Mucosa of gallbladder (tissue), 1 donor: ENCODE data around the gene LIMS2. TPM values are rescaled to one million over a fixed set of nuclear protein-coding genes. Genes with fewer than 3 reads are reported as not detected.

Source experiments
- DNase-seq: peaks from one replicate; pipeline ENCODE4 v3.0.0-alpha.2; 2020; ENCODE audit warnings: low spot score
- total RNA-seq: library from RNA; stranded (reverse); gene quantifications from one replicate; pipeline ENCODE4 v1.2.1, GENCODE V29; 2021
- donor health status: DM: no; HTN: no; CAD: no.

LIMS2 gene
- total RNA-seq, 1 donor from 2014 or later: 104 TPM

GRCh38 chr2:127605691-127606263 lies 69.6 kb downstream of the LIMS2 start:
- DNase-seq: no peak

GRCh38 chr2:127604986-127605385 lies 70.3 kb downstream of the LIMS2 start:
- DNase-seq: no peak

DNA sequence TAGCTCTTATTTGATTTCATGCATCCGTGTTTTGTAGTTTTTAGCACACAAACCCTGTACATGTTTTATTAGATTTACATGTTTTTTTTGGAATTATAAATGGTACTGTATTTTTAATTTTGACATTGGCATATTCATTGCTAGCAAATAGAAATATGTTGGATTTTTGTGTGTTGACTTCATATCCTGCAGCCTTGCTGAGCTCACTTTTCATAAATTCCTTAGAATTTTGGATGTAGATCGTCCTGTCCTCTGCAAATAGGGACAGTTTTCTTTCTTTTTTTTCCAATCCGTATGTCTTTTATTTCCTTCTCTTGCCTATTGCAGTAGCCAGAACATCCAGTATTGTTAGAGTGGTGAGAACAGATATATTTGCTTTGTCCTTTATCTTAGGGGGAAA lies 76.1 kb downstream of the LIMS2 start:
- no peak for DNase-seq

DNA sequence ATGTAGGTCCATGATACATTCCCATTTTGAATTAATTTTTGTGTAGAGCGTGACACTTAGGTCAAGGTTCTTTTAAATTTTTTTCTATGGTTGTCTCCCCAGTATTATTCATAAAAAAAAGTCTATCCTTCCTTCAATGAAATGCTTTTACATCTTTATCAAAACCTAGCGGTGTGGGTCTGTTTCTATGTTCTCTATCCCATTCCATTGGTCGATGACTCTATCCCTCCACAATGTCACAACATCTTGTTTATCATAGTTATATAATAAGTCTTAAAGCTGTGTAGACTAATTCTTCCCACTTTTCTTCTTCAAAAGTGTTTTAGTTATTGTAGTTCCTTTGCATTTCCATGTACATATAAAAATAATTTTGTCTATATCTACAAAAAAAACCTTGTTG lies 76.6 kb downstream of the LIMS2 start:
- no peak for DNase-seq

- DNase-seq: no peak
Observed at GRCh38 chr2:127597984-127598380, 77.3 kb downstream of the LIMS2 start.

DNA sequence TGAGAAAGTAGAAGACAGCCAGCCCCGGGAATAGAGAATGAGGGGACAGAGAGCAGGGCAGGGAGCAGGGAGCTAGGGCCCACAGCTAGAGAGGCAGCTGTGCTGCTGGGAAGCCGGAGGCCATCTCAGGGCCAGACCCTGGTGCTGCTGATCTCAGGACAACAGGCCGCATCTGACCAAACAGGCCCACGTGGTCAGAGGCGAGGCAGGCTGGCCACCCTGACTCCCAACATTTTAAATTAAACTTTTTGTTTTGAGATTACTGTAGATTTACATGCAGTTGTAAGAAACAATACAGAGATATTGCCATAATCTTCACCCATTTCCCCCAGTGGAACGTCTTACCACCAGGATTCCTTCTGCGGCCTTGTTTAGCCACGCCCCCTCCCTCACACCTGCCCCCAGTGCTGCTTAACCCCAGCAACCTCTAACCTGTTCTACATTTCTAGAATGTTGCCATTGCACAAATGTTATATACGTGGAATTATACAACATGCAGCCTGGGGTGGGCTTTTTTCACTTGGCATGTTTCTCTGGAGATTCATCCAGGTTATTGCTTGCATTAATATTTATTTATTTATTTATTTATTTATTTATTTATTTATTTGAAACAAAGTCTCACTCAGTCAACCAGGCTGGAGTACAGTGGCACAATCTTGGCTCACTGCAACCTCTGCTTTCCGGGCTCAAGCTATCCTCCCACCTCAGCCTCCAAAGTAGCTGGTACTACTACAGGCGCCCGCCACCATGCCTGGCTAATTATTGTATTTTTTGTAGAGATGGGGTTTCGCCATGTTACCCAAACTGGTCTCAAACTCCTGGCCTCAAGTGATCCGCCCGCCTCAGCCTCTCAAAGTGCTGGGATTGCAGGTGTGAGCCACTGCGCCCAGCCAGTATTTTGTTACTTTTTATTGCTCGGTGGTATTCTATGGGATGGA lies 78.0 kb downstream of the LIMS2 start:
- no peak for DNase-seq

DNA sequence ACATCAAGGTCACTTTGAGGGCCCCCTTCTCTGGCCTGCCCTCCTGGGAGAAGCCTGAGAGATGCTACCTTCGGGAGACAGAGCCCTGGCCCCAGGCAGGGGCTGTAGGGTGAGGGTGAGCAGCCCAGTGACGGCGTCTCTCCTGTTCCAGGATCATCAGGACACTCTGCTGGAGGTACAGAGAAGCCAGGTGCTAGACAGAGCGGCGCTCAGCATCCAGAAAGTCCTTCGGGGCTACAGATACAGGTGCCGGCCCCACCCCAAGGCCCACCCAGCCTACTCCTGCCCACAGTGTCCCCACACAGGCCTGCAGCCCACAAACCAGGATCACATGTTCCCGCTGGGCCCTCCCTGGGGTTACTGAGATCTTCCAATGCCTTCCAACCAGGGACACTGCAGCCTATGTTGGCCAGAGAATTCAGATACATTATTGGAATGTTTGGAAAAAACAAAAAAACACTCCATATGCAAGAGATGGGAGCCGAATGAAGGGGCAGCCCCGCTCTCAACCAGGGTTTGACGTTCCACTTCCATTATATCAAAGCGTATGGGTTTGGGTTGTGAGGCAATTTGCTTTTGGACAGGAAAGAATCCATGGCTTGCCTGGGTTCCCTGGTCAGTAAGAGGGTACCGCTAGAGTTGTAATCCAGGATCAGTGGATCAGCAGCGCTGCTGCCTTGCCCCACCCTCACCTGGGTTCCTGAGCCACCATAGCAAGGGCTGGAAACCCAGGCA lies 78.9 kb downstream of the LIMS2 start:
- DNase-seq: no peak

DNA sequence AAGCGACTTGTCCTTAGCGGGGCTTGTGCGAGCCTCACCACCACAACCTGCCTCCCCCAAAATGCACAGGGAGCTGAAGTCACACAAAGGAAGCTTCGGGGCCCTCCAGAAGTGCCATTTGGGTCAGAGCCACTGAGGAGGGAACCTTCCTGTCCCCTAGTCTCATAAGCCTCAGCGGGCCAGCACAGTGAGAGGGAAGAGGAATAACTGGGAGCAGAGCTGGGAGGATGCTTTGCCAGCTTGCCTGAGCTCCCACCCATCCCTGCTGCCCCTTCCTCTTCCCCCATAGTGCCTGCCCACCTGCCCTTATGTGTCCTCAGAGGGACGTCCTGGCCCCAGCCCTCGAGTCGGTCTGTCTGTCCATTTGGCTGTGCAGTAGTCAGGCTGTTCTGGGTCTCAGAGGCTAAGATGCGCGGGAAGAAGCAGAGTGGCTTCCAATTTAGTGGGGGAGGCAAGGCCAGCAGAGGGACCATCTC lies 81.2 kb downstream of the LIMS2 start:
- no peak for DNase-seq

DNA sequence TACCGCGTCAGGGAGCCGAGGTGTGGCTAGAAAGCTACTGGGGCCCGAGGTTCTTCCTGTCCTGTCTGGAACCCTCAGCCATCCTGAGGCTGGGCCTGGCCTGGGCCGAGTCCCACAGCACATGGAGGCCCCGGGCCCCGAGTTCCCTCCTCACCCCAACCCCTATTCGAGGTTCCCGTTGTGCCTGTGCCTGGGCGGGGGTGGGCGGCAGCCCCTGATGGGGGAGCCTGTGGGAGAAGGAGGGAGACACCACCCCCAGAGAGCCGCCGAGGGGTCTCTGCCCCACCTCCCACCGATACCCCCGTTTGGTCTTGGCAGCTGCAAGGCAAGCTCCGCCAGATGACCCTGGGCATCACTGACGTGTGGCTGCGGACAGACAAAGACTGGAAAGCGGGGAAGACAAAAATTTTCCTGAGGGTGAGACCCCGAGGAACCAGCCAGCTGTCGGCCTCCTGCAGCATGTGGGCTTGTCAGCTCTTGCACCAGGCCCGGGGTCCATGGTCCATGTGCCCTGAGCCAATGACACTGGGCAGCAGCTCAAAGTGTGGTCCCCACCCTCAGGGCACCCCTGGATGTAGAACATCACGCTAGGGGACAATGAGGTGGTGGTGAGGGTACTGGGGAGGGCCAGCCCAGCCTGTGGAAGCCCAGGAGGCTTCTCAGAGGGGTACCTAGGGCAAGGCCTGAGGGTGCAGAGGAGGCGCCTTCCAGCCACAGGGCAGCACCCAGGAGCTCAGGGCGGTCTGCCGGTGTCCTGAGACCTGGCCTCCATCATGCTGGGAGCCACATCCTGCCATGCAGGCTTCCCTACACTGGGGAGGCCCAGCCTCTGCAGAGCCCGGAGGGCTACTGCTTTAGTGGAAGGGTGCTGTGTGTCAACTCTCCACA lies 81.9 kb downstream of the LIMS2 start:
- no peak for DNase-seq

- DNase-seq: no peak
Observed at GRCh38 chr2:127592761-127593227, 82.5 kb downstream of the LIMS2 start.

DNA sequence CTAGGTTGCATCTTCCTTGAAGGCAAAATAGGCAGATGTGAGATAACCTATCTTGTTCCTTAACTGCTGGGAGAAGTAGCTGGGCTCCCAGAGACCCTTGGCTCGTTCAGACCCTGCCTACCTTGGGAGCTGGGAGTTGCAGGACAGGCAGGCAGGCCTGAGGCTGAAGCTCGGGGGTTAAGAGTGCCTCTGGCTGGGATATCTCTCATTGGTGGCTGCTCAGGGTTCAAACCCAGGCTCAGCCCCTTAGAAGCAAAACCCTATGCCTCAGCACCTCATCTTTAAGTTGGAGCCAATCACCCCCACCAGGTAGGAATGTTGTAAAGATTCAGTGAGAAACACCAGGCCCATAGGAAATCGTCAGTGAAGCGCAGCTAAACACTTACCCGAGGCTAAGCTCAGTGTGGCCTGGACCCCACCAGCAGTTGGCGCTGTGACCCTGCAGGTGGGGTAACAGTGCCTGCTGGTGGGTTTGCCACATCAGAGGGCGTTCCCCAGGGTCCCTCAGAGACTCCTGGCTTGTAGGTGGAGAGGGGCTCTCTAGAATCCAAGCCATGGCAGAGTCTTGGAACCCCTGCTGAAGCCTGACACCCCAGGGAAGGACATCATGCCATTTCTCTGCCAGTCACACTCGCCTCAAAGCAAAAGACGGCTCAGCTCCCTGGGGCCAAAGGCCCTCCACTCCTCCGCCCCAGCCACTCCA lies 84.0 kb downstream of the LIMS2 start:
- peak; percentile 26 for DNase-seq

DNA sequence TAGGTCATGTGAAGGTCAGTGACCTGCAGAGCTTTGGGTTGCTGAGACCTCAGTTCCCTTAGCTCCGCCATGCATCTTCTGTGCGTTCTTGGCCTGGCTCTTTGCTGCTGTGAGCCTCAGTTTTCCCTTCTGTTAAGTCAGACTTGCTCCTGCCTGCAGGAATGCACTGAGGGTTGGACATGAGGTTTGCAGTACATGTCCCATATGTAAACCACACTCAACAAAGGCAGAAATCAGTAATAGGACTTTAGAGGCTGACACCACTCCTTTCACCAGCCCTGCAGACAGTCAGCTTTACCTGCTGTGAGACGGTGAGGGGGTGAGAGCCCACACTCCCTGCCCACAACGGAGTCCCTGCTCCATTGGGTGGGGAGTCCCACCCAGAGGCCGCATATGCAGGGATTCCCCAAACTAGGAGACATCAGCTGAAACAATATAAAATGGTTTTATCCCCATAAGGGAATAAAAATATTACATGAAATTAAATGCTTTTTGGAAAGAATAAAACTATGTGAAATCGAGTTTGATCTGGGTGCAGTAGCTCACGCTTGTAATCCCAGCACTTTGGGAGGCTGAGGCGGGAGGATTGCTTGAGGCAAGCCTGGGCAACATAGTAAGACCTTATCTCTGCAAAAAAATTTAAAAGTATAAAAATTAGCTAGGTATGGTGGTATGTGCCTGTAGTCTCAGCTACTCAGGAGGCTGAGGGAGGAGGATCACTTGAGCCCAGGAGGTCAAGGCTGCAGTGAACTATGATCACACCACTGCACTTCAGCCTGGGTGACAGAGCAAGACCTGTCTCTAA lies 84.7 kb downstream of the LIMS2 start:
- no peak for DNase-seq

- DNase-seq: no peak
Observed at GRCh38 chr2:127589841-127590240, 85.5 kb downstream of the LIMS2 start.

DNA sequence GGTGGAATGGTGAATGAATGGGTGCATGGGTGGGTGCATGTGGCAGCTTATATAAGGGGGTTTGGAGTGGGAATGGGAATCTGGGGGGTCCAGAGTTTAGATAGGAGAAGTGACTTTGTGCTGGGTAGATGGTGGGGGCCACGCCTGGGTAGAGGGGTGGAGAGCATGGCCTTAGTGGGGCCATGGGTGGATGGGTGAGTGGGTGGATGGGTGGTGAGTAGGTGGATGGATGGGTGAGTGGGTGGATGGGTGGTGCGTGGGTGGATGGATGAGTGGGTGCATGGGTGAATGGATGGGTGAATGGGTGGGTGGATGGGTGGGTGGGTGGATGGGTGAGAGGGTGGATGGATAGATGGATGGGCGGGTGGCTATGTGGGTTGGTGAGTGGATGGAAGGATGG lies 86.0 kb downstream of the LIMS2 start:
- DNase-seq: no peak

Other genes with a start within 250 kb of the LIMS2 start
- gene IWS1, start 149.0 kb downstream of the LIMS2 start, total RNA-seq: 37.7 TPM
- gene MYO7B, start 139.8 kb downstream of the LIMS2 start, total RNA-seq: 125 TPM
- gene GPR17, start 29.4 kb downstream of the LIMS2 start, total RNA-seq: 0.17 TPM
- gene SFT2D3, start 26.0 kb upstream of the LIMS2 start, total RNA-seq: 7.2 TPM
- 49.2 TPM for gene WDR33, start 135.6 kb upstream of the LIMS2 start, total RNA-seq
- 21.4 TPM for gene POLR2D, start 182.6 kb upstream of the LIMS2 start, total RNA-seq
- 14.4 TPM for gene AMMECR1L, start 210.4 kb upstream of the LIMS2 start, total RNA-seq